ENCODE measurements around the gene COL27A1. TPM values are rescaled to one million over a fixed set of nuclear protein-coding genes. Genes with fewer than 3 reads are reported as not detected.

COL27A1 gene
- total and polyA plus RNA-seq, 2 experiments from 2014 or later: 10.5 to 18.0 TPM

DNA sequence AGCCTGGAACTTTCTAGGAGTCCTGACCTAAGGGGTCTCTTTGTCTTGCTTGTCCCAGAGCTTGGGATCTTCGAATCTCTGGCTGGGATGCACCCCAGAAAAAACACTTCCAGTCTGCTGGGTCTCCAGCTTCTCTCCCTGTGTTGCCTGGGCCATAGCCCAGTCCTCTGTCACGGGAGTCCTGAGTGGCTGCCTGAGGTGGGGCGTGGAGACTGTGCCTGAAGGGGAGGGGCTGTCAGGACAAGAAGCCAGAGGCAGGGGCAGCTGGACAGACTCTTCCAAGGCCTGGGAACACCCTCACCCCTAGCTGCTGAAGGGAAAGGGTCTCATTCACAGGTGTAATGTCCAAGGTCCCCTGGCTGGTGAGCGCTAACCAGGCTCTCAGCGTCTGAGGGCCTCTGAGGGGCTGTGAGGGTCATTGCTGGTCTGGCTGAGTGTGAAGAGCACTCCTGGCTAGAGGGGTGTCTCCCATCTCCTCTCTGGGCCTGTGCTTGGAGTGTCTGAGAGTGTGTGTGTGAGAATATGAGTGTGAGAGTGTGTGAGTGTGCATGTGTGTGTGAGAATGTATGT is 20.4 kb upstream of the COL27A1 start:
- no peak overlapping the region for H3K4me3 ChIP-seq
- no peaks in the 10 kb centered on the region; the same call in 2 of the 3 replicates for H3K36me3 Mint-ChIP-seq (ENCODE audit: low read depth)
- ATAC-seq (no peak), DNase-seq (ENCODE audit: low spot score) (no peak)
- H3K9me3 Mint-ChIP-seq: no peaks in the 10 kb centered on the region; the same call in 2 of the 3 replicates
- no peaks in the 10 kb centered on the region for H3F3A ChIP-seq (replicated peaks; ENCODE audit: low read depth)
- H3K9me2 ChIP-seq (ENCODE audit: insufficient read depth): no peaks in the 10 kb centered on the region
- no peak overlapping the region for H3K4me3 Mint-ChIP-seq
- H3K4me1 ChIP-seq (ENCODE audit: insufficient read depth): peaks cover 12% of the 10 kb centered on the region
- H3K27ac Mint-ChIP-seq: no peak overlapping the region
- H3K27me3 ChIP-seq (ENCODE audit: insufficient read depth): no peaks in the 10 kb centered on the region
- no peak overlapping the region for H3K4me2 ChIP-seq
- H3K27me3 Mint-ChIP-seq (ENCODE audit: insufficient read depth, low read depth, poor library complexity): peaks cover 7% of the 10 kb centered on the region
- no peaks in the 10 kb centered on the region for H4K20me1 ChIP-seq (replicated peaks; ENCODE audit: insufficient read depth)
- peaks cover 7% of the 10 kb centered on the region for H3K4me1 Mint-ChIP-seq
- no peaks in the 10 kb centered on the region for H3K79me2 ChIP-seq (replicated peaks; ENCODE audit: insufficient read depth)
- no peak overlapping the region for H3K27ac ChIP-seq (ENCODE audit: low read depth)
- no peaks in the 10 kb centered on the region for H3K36me3 ChIP-seq (ENCODE audit: insufficient read depth)
- H2AFZ ChIP-seq: no peak overlapping the region
- TF ChIP-seq POLR2AphosphoS5 (IDR thresholded peaks at IDR 0.05; ENCODE audit: low read depth) (no peak), ZNF114 (CRISPR knock-in tag; IDR thresholded peaks at IDR 0.05) (no peak), EZH2 (IDR thresholded peaks at IDR 0.05; ENCODE audit: low read depth, unreplicated experiment) (no peak), ETS1 (IDR thresholded peaks at IDR 0.05) (no peak), NANOG (IDR thresholded peaks at IDR 0.05; ENCODE audit: borderline replicate concordance) (no peak), EZH2phosphoT487 (IDR thresholded peaks at IDR 0.05; ENCODE audit: unreplicated experiment) (no peak), CREB1 (CRISPR knock-in tag; IDR thresholded peaks at IDR 0.05; ENCODE audit: low read depth) (no peak), ZNF331 (CRISPR knock-in tag; IDR thresholded peaks at IDR 0.05; ENCODE audit: low read depth) (no peak), JUNB (IDR thresholded peaks at IDR 0.05; ENCODE audit: unreplicated experiment) (no peak), REST (IDR thresholded peaks at IDR 0.05; ENCODE audit: unreplicated experiment) (no peak)
- TF ChIP-seq, protein P1, sequence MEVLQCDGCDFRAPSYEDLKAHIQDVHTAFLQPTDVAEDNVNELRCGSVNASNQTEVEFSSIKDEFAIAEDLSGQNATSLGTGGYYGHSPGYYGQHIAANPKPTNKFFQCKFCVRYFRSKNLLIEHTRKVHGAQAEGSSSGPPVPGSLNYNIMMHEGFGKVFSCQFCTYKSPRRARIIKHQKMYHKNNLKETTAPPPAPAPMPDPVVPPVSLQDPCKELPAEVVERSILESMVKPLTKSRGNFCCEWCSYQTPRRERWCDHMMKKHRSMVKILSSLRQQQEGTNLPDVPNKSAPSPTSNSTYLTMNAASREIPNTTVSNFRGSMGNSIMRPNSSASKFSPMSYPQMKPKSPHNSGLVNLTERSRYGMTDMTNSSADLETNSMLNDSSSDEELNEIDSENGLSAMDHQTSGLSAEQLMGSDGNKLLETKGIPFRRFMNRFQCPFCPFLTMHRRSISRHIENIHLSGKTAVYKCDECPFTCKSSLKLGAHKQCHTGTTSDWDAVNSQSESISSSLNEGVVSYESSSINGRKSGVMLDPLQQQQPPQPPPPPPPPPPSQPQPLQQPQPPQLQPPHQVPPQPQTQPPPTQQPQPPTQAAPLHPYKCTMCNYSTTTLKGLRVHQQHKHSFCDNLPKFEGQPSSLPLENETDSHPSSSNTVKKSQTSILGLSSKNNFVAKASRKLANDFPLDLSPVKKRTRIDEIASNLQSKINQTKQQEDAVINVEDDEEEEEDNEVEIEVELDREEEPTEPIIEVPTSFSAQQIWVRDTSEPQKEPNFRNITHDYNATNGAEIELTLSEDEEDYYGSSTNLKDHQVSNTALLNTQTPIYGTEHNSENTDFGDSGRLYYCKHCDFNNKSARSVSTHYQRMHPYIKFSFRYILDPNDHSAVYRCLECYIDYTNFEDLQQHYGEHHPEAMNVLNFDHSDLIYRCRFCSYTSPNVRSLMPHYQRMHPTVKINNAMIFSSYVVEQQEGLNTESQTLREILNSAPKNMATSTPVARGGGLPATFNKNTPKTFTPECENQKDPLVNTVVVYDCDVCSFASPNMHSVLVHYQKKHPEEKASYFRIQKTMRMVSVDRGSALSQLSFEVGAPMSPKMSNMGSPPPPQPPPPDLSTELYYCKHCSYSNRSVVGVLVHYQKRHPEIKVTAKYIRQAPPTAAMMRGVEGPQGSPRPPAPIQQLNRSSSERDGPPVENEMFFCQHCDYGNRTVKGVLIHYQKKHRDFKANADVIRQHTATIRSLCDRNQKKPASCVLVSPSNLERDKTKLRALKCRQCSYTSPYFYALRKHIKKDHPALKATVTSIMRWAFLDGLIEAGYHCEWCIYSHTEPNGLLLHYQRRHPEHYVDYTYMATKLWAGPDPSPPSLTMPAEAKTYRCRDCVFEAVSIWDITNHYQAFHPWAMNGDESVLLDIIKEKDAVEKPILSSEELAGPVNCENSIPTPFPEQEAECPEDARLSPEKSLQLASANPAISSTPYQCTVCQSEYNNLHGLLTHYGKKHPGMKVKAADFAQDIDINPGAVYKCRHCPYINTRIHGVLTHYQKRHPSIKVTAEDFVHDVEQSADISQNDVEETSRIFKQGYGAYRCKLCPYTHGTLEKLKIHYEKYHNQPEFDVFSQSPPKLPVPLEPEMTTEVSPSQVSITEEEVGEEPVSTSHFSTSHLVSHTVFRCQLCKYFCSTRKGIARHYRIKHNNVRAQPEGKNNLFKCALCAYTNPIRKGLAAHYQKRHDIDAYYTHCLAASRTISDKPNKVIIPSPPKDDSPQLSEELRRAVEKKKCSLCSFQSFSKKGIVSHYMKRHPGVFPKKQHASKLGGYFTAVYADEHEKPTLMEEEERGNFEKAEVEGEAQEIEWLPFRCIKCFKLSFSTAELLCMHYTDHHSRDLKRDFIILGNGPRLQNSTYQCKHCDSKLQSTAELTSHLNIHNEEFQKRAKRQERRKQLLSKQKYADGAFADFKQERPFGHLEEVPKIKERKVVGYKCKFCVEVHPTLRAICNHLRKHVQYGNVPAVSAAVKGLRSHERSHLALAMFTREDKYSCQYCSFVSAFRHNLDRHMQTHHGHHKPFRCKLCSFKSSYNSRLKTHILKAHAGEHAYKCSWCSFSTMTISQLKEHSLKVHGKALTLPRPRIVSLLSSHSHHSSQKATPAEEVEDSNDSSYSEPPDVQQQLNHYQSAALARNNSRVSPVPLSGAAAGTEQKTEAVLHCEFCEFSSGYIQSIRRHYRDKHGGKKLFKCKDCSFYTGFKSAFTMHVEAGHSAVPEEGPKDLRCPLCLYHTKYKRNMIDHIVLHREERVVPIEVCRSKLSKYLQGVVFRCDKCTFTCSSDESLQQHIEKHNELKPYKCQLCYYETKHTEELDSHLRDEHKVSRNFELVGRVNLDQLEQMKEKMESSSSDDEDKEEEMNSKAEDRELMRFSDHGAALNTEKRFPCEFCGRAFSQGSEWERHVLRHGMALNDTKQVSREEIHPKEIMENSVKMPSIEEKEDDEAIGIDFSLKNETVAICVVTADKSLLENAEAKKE (CRISPR knock-in tag; IDR thresholded peaks at IDR 0.05): no peak
- TF ChIP-seq, protein P2, sequence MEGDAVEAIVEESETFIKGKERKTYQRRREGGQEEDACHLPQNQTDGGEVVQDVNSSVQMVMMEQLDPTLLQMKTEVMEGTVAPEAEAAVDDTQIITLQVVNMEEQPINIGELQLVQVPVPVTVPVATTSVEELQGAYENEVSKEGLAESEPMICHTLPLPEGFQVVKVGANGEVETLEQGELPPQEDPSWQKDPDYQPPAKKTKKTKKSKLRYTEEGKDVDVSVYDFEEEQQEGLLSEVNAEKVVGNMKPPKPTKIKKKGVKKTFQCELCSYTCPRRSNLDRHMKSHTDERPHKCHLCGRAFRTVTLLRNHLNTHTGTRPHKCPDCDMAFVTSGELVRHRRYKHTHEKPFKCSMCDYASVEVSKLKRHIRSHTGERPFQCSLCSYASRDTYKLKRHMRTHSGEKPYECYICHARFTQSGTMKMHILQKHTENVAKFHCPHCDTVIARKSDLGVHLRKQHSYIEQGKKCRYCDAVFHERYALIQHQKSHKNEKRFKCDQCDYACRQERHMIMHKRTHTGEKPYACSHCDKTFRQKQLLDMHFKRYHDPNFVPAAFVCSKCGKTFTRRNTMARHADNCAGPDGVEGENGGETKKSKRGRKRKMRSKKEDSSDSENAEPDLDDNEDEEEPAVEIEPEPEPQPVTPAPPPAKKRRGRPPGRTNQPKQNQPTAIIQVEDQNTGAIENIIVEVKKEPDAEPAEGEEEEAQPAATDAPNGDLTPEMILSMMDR (conservative IDR thresholded peaks at IDR 0.05; ENCODE audit: low read depth in 2 of 2): no peak

All from GM23338 (cell line).